ENCODE results near the gene MUC5B. TPM values are rescaled to one million over a fixed set of nuclear protein-coding genes. Genes with fewer than 3 reads are reported as not detected.
A peak's percentile ranks its signal among the peaks of the same experiment; 100 is the strongest.

Gene MUC5B
- total RNA-seq, 3 donors from 2014 or later, result 2.0 to 6.9 TPM; not detected in 1

- Histone ChIP-seq H3K27ac (peak overlapping the region; percentile 63 to 67), H3K4me1 (peaks cover 2 to 37% of the 10 kb centered on the region in 2 donors)
Observed at GRCh38 chr11:1303126-1303821, 80.4 kb downstream of the MUC5B start.

GRCh38 chr11:1303973-1304372, 81.1 kb downstream of the MUC5B start:
- no peaks in the 10 kb centered on the region for H3K27me3 ChIP-seq
- no peaks in the 10 kb centered on the region for H3K9me3 ChIP-seq
- H3K36me3 ChIP-seq, result no peaks in the 10 kb centered on the region
- H3K4me3 ChIP-seq, result peak overlapping the region in 2 of 3 donors; percentile 22 to 48
- TF ChIP-seq POLR2AphosphoS5 (IDR thresholded peaks at IDR 0.05), result no peak
- no peak for TF ChIP-seq POLR2A (IDR thresholded peaks at IDR 0.05)
- no peak for TF ChIP-seq CTCF (IDR thresholded peaks at IDR 0.05)
- intact Hi-C loops (cut with DNase I; ENCODE audit: low total_unique reads), result loop anchor here (1.0 kb wide), 1 partner anchor 91 kb away; no protein-coding TSS in a partner anchor
- peak overlapping the region; percentile 67 to 74 for H3K27ac ChIP-seq
- H3K4me1 ChIP-seq, result peaks cover 2 to 33% of the 10 kb centered on the region in 2 donors
- DNase-seq (ENCODE audit: low spot score in 2 of 2), result peak in 1 of 2 donors; percentile 49

More at GRCh38 chr11:1303126-1303821, 80.4 kb downstream of the MUC5B start:
- Histone ChIP-seq H3K9me3 (no peaks in the 10 kb centered on the region), H3K27me3 (no peaks in the 10 kb centered on the region), H3K4me3 (no peak overlapping the region), H3K36me3 (no peaks in the 10 kb centered on the region)
- no peak for TF ChIP-seq POLR2A (IDR thresholded peaks at IDR 0.05)
- no peak for TF ChIP-seq POLR2AphosphoS5 (IDR thresholded peaks at IDR 0.05)
- no peak for TF ChIP-seq CTCF (IDR thresholded peaks at IDR 0.05)
- intact Hi-C loops (cut with DNase I; ENCODE audit: low total_unique reads), result loop anchor here (1.0 kb wide), 1 partner anchor 92 kb away; no protein-coding TSS in a partner anchor
- peak in 1 of 2 donors; percentile 49 for DNase-seq (ENCODE audit: low spot score in 2 of 2)

GRCh38 chr11:1304380-1304779, 81.5 kb downstream of the MUC5B start:
- Histone ChIP-seq H3K27me3 (no peaks in the 10 kb centered on the region), H3K36me3 (no peaks in the 10 kb centered on the region), H3K9me3 (no peaks in the 10 kb centered on the region), H3K4me1 (peaks cover 2 to 32% of the 10 kb centered on the region in 2 donors), H3K27ac (peak overlapping the region; percentile 67 to 74), H3K4me3 (peak overlapping the region in 2 of 3 donors; percentile 22 to 48)
- DNase-seq (ENCODE audit: low spot score in 2 of 2), result no peak
- TF ChIP-seq CTCF (IDR thresholded peaks at IDR 0.05) (no peak), POLR2A (IDR thresholded peaks at IDR 0.05) (no peak), POLR2AphosphoS5 (IDR thresholded peaks at IDR 0.05) (no peak)
- intact Hi-C loops (cut with DNase I; ENCODE audit: low total_unique reads), result no loop called here

GRCh38 chr11:1305063-1305495, 82.2 kb downstream of the MUC5B start:
- peak overlapping the region in 1 of 2 donors; percentile 67 for H3K27ac ChIP-seq

More at GRCh38 chr11:1305063-1305495, 82.2 kb downstream of the MUC5B start:
- DNase-seq (ENCODE audit: low spot score in 2 of 2), result no peak
- H3K27me3 ChIP-seq, result no peaks in the 10 kb centered on the region
- intact Hi-C loops (cut with DNase I; ENCODE audit: low total_unique reads), result no loop called here
- H3K4me3 ChIP-seq, result no peak overlapping the region
- TF ChIP-seq POLR2A (IDR thresholded peaks at IDR 0.05) (no peak), POLR2AphosphoS5 (IDR thresholded peaks at IDR 0.05) (no peak), CTCF (IDR thresholded peaks at IDR 0.05) (no peak)
- H3K4me1 ChIP-seq, result peaks cover 2 to 32% of the 10 kb centered on the region in 2 donors
- no peaks in the 10 kb centered on the region for H3K36me3 ChIP-seq
- no peaks in the 10 kb centered on the region for H3K9me3 ChIP-seq
